SHP77 (cell line): Measurements from ENCODE around the gene SRPK2.
"Not testable (repeated sequence)": the region's sequence is repeated elsewhere in the genome, so short reads cannot be mapped to it uniquely, and the experiment has no call there.

ENCODE experiments used
- DNase-seq, 2 experiments: peaks; one replicate each; lab custom pipeline; 2025; lab: John Stamatoyannopoulos, UW

SRPK2 gene

DNA sequence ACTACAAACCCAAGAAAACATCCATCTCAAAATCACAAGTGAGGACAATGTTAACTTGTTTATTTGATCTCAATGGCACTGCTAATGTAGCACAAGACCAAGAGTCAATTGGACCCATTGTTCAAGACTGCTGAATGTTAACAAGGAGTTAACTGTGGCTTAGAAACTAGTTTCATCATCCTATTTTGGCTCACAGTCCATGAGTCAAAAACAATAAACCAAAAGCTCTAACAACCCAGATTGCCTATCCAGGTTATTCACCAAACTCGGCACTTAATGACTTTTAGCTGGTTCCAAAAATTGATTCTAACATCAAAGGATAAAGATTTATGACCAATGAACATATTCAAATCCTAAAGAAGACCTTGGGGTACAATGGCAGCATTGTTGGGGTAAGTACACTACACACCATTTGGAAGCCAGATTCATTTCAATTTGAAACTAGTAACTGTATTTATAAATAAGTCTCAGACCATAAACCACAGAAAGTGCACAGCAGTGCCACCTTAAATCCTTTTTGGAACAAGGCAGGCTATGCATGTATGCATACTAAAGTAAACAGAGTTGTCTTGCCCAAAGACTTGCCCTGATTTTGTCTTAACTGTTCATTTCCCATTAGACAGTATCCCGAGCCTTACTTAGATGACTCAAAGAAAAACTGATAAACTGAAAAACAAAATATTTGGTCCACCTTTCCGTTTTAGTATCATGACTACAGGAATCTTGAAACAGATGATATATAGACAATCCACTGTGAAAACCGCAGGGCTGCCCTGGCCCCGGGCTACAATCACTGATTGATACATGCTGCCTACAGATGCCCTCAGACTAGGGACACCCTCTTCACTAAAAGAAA lies 84.5 kb downstream of the SRPK2 start:
- no peak for DNase-seq

DNA sequence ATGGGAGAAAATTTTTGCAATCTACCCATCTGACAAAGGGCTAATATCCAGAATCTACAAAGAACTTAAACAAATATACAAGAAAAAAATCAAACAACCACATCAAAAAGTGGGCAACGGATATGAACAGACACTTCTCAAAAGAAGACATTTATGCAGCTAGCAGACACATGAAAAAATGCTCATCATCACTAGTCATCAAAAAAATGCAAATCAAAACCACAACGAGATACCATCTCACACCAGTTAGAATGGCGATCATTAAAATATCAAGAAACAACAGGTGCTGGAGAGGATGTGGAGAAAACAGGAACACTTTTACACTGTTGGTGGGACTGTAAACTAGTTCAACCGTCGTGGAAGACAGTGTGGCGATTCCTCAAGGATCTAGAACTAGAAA lies 88.1 kb downstream of the SRPK2 start:
- DNase-seq = not testable (repeated sequence)

- DNase-seq = no peak
These were observed 90.3 kb downstream of the SRPK2 start for GRCh38 chr7:105298439-105298894.

GRCh38 chr7:105297985-105298384 lies 90.7 kb downstream of the SRPK2 start:
- DNase-seq = no peak

DNA sequence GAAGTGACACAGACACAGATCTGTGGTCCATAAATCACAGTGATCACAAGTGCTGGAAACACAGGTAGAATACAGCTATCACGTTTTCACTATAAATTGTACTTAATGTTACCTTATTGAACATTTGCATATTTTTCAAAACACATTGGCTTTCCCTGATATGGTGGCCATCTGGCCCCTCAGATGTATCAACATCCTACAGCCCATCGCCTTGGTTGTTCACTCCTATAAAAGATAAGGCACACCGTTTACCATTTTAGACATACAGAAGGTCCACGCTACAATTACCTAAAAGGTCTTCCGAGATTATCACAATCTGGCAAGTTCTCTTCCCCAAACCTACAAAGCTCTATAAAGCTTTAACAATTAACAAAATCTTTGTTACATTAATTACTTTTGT lies 91.4 kb downstream of the SRPK2 start:
- DNase-seq = no peak

DNA sequence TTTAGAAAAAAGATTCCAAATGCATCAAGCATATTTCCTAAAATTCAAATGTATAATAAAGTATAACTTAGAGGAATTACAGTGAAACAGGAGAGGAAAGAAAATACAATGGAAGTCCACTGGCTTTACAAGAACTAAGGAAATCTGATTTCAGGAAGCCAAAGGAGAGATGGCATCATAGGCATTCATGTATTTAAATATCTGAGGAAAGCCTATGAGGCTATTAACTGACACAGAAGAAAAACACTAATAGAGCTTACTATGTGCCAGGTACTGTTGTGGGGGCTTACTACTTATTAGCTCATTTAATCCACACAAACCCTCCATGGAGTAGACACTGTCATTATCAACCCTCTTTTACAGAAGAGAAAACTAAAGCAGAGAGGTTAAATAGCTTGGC lies 92.2 kb downstream of the SRPK2 start:
- DNase-seq = no peak

GRCh38 chr7:105295596-105296352 lies 92.9 kb downstream of the SRPK2 start:
- DNase-seq = no peak

DNA sequence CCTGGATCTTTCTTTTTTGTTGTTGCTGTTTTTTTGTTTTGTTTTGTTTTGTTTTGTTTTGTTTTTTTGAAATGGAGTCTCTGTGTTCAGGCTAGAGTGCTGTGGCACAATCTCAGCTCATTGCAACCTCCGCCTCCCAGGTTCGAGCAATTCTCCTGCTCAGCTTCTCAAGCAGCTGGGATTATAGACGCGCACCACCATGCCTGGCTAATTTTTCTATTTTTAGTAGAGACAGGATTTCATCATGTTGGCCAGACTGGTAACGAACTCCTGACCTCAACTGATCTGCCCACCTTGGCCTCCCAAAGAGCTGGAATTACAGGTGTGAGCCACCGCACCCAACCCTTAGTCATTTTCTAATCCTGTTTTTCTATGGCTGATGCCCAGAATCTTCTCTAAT lies 94.2 kb downstream of the SRPK2 start:
- not testable (repeated sequence) for DNase-seq

- DNase-seq = no peak
These were observed 99.0 kb downstream of the SRPK2 start for GRCh38 chr7:105289704-105290103.

- DNase-seq = no peak
These were observed 102.3 kb downstream of the SRPK2 start for GRCh38 chr7:105286441-105286840.

GRCh38 chr7:105285118-105285874 lies 103.4 kb downstream of the SRPK2 start:
- no peak for DNase-seq

GRCh38 chr7:105284014-105284413 lies 104.7 kb downstream of the SRPK2 start:
- no peak for DNase-seq

DNA sequence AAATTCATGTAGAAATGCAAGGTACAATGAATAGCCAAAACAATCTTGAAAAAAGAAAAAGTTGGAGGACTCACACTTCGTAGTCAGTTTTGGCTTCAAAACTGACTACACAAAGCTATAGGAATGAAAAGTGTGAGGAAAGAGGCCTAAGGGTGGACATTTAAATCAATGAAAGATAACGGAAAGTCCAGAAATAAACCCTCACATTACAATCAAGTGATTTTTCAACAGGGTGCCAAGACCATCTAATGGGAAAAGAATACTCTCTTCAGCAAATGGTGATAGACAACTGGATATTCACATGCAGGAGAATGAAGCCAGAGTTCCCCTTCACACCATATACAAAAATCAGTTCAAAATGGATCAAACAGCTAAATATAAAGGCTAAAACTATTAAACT lies 106.8 kb downstream of the SRPK2 start:
- no peak for DNase-seq

GRCh38 chr7:105279688-105280007 lies 109.1 kb downstream of the SRPK2 start:
- DNase-seq = no peak

GRCh38 chr7:105278973-105279687 lies 109.6 kb downstream of the SRPK2 start:
- no peak for DNase-seq

- no peak for DNase-seq
These were observed 110.2 kb downstream of the SRPK2 start for GRCh38 chr7:105278565-105278964.

DNA sequence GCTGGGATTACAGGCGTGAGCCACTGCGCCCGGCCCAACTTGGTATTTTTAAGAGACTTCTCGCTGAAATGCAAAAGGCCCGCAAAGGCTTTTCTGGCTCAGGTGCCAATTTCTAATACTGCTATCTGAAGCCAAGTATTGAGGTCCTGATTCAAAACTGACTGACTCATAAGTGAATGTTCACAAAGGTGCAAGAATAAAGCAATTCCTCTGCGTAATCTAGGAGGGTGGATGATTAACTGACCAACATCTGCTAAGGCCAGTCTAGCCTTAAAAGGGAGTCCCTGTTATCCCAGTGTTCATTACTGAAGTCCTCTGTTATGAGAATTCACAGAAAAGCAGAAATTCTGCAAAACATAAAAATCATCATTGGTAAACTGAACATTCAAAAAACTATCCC lies 111.4 kb downstream of the SRPK2 start:
- no peak for DNase-seq

DNA sequence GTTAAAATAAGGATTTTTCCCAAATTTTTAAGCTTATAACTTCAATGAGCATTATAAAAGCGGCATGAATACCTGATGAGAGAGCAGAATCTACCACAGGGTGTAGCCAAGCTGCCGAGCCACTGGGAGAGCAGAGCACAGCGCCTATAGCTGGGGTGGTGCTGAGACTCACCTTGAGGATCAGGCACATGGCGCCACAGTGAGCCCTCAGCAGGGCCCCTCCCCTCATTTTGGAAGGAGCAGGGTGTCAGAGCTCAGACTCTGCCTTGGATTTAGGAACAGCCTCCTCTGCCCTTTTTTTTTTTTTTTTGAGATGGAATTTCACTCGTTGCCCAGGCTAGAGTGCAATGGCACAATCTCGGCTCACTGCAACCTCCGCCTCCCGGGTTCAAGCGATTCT lies 118.6 kb downstream of the SRPK2 start:
- DNase-seq = no peak

DNA sequence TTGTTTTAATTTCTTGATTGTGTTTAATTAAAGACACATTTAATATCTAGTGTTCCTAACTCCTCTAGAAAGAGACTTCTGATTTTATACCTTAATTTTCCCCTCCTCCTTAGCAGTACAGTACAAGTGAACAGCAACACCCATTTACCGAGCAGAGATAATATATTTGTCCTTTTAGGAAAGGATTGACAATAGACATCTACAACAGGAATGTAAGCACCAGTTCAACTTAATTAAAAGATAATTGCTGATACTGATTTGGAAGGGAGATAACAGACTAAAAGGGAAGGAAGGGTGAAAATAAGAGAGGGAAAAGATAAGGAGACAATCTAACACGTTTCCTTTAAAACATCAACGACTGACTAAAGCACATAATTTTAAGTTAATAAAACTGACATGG lies 119.3 kb downstream of the SRPK2 start:
- no peak for DNase-seq

DNA sequence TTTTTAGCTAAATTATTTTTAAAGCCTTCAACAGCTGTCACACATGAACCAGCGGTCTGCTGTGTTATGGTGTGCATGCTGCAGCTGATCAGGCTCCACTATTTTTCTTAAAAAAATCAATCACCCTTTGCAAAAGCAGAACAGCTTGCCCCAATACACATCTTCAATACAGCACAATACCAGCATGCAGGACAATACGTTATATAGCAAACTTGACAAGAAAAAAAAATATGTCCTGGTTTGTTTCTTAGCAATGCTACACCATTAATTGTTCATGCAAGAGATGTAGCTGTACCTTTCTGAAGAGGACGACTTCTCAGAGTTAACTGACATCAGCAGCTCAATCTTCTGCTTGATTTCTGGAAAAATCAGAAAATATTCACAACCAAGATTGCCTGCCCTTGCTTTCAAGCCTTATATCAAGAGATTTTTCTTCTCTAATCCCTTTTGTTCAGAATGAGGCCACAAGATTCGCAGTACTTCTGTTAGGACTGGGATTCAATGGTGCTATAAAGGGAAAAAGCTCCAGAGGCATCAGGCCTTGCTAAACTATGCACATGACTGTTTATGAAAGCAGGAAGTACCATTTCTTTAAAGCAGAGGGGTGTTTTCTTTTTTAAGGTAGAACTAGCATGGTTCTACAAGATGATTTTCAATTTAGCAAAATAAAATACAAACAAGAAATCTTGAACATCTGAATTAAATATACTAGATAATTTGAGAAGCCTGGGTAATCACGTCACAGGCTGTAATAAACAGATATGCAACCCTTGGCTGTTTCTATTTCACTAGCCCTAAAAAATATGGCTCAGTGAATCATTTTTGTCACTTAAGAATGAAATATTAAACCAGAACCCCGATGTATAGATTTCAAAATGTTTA lies 120.0 kb downstream of the SRPK2 start:
- no peak for DNase-seq

- no peak for DNase-seq
These were observed 120.7 kb downstream of the SRPK2 start for GRCh38 chr7:105268056-105268455.
